K562 (cell line): ENCODE data around the gene CALHM2. TPM values are rescaled to one million over a fixed set of nuclear protein-coding genes. Genes with fewer than 3 reads are reported as not detected.

Source experiments
- BCLAF1 ChIP-seq, 2 experiments: fragments of 450-650 bp in 1 of 2; IDR thresholded peaks; 2 replicates each; pipeline ENCODE4 v1.6.1; 2011 to 2017; ENCODE audit warnings: low read depth in 2 of 2, antibody characterized with exemption in 1 of 2, borderline replicate concordance in 1 of 2, low read length in 1 of 2, mild to moderate bottlenecking in 1 of 2, mixed read lengths in 1 of 2; ENCODE audit not compliant: control insufficient read depth in 1 of 2
- HDAC2 ChIP-seq: fragments of 450-650 bp; IDR thresholded peaks from 2 replicates; pipeline ENCODE4 v1.6.1; 2016; ENCODE audit warnings: mild to moderate bottlenecking
- REST ChIP-seq, 2 experiments: fragments of 450-650 bp; formaldehyde crosslinking in 1 of 2; IDR thresholded peaks; 2 replicates each; pipeline versions ENCODE4 v1.4.0 to v1.6.1; 2014 to 2020; ENCODE audit warnings: mild to moderate bottlenecking in 2 of 2, borderline replicate concordance in 1 of 2, low read depth in 1 of 2
- YY1 ChIP-seq, 3 experiments: IDR thresholded peaks; 2 replicates each; pipeline ENCODE4 v1.6.1; 2011; ENCODE audit warnings: low read length in 2 of 3, mild to moderate bottlenecking in 2 of 3, moderate library complexity in 2 of 3, borderline replicate concordance in 1 of 3, control low read depth in 1 of 3, low read depth in 1 of 3; ENCODE audit not compliant: insufficient read depth in 3 of 3, insufficient replicate concordance in 2 of 3, control insufficient read depth in 1 of 3, insufficient read length in 1 of 3; ENCODE audit errors: extremely low read depth in 1 of 3
- polyA plus RNA-seq, 8 experiments: library from polyadenylated mRNA; depleted of rRNA in 4 of 8; stranded (reverse) in 5 of 8; unstranded in 3 of 8; fragments of >200 nt; fragmentation: Nextera tagmentation in 2 of 8; fragmentation: Illumina TruSeq in 1 of 8; extraction: Ambion mirVana in 2 of 8; extraction: Trizol in 1 of 8; gene quantifications; 2 replicates each; pipeline versions ENCODE4 v1.2.1 to v1.2.3, GENCODE V29; 2011 to 2014; ENCODE audit warnings: inconsistent platforms in 1 of 8, missing spikeins in 1 of 8
- total RNA-seq, 7 experiments: library from RNA; depleted of rRNA in 6 of 7; stranded (reverse); fragments of >200 nt in 6 of 7; fragmentation: Illumina TruSeq in 2 of 7; extraction: Trizol in 2 of 7; gene quantifications; 2 replicates each; pipeline versions ENCODE4 v1.2.1 to v1.2.3, GENCODE V29; 2011 to 2021; ENCODE audit warnings: low replicate concordance in 1 of 7

CALHM2 gene
- total and polyA plus RNA-seq, 9 of the 15 experiments (the other 6 are each of a cell fraction or from before 2014, with no cell fraction given), result 0.08 to 0.14 (median 0.13) TPM; not detected in 6

- TF ChIP-seq REST (IDR thresholded peaks at IDR 0.05; ENCODE audit: borderline replicate concordance) (no peak), REST (CRISPR knock-in tag; IDR thresholded peaks at IDR 0.05; ENCODE audit: low read depth) (no peak), BCLAF1 (IDR thresholded peaks at IDR 0.05; ENCODE audit: borderline replicate concordance in 1 of 2, control insufficient read depth in 1 of 2, low read depth in 2 of 2, low read length in 1 of 2) (no peak), YY1 (IDR thresholded peaks at IDR 0.05; ENCODE audit: borderline replicate concordance in 1 of 3, control insufficient read depth in 1 of 3, extremely low read depth in 1 of 3, insufficient read depth in 3 of 3, insufficient read length in 1 of 3, insufficient replicate concordance in 2 of 3, low read depth in 1 of 3, low read length in 2 of 3) (no peak), HDAC2 (no peak)
Measured at GRCh38 chr10:103427866-103428265, 24.3 kb downstream of the CALHM2 start (continued).
